ENCODE data around the gene CDH22.

DNA sequence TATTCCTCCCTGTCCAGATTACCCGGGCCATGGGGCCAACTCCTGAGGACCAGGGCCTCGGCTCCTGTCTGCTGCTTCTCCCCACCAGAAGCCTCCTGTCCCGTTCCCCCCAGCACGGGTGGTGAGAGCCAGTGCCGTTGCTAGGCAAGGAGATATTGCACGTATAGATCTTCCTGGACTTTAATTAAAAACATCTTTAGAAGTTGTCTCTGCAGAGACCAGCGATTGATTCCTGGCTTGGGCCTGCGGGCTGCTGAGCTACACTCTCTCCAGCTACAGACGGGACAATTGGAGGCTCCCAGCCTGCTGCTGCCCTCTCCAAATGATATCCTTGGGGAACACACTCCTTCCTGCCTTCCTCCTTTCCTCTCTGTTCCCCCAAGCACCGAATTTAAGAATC lies 74.6 kb downstream of the CDH22 start:
- TF ChIP-seq, protein P1, sequence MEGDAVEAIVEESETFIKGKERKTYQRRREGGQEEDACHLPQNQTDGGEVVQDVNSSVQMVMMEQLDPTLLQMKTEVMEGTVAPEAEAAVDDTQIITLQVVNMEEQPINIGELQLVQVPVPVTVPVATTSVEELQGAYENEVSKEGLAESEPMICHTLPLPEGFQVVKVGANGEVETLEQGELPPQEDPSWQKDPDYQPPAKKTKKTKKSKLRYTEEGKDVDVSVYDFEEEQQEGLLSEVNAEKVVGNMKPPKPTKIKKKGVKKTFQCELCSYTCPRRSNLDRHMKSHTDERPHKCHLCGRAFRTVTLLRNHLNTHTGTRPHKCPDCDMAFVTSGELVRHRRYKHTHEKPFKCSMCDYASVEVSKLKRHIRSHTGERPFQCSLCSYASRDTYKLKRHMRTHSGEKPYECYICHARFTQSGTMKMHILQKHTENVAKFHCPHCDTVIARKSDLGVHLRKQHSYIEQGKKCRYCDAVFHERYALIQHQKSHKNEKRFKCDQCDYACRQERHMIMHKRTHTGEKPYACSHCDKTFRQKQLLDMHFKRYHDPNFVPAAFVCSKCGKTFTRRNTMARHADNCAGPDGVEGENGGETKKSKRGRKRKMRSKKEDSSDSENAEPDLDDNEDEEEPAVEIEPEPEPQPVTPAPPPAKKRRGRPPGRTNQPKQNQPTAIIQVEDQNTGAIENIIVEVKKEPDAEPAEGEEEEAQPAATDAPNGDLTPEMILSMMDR (IDR thresholded peaks at IDR 0.05), result no peak
- TF ChIP-seq POLR2AphosphoS5 (IDR thresholded peaks at IDR 0.05; ENCODE audit: low read depth, low read length) (no peak), SIN3A (IDR thresholded peaks at IDR 0.05; ENCODE audit: borderline replicate concordance, insufficient read depth, low read depth, low read length) (no peak), TCF7L2 (IDR thresholded peaks at IDR 0.05; ENCODE audit: low read depth, low read length) (no peak)
- TF ChIP-seq, protein P2, sequence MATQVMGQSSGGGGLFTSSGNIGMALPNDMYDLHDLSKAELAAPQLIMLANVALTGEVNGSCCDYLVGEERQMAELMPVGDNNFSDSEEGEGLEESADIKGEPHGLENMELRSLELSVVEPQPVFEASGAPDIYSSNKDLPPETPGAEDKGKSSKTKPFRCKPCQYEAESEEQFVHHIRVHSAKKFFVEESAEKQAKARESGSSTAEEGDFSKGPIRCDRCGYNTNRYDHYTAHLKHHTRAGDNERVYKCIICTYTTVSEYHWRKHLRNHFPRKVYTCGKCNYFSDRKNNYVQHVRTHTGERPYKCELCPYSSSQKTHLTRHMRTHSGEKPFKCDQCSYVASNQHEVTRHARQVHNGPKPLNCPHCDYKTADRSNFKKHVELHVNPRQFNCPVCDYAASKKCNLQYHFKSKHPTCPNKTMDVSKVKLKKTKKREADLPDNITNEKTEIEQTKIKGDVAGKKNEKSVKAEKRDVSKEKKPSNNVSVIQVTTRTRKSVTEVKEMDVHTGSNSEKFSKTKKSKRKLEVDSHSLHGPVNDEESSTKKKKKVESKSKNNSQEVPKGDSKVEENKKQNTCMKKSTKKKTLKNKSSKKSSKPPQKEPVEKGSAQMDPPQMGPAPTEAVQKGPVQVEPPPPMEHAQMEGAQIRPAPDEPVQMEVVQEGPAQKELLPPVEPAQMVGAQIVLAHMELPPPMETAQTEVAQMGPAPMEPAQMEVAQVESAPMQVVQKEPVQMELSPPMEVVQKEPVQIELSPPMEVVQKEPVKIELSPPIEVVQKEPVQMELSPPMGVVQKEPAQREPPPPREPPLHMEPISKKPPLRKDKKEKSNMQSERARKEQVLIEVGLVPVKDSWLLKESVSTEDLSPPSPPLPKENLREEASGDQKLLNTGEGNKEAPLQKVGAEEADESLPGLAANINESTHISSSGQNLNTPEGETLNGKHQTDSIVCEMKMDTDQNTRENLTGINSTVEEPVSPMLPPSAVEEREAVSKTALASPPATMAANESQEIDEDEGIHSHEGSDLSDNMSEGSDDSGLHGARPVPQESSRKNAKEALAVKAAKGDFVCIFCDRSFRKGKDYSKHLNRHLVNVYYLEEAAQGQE (IDR thresholded peaks at IDR 0.05; ENCODE audit: insufficient read depth in 1 of 2, low read depth in 2 of 2, low read length in 1 of 2), result no peak
